ENCODE measurements around the gene SLC25A43. TPM values are rescaled to one million over a fixed set of nuclear protein-coding genes. Genes with fewer than 3 reads are reported as not detected.

Gene SLC25A43
- total and polyA plus RNA-seq, 2 of the 8 experiments (the other 6 are each of a cell fraction or from before 2014, with no cell fraction given): 3.1 to 5.8 TPM

- no peak overlapping the region for H4K8ac ChIP-seq (ENCODE audit: extremely low read depth, insufficient read depth, low read length)
- no peak overlapping the region for H2AK5ac ChIP-seq (ENCODE audit: low read depth, low read length)
- H3K27ac ChIP-seq (ENCODE audit: low read depth, low read length): no peak overlapping the region
- H2BK120ac ChIP-seq (replicated peaks; ENCODE audit: low read depth, low read length): no peak overlapping the region
- H4K91ac ChIP-seq (replicated peaks; ENCODE audit: insufficient read length, low read length): no peak overlapping the region
- H3K79me2 ChIP-seq (ENCODE audit: control insufficient read depth in 1 of 2, insufficient read depth in 2 of 2, low read length in 2 of 2): no peaks in the 10 kb centered on the region
- no peak overlapping the region for H3K56ac ChIP-seq (replicated peaks; ENCODE audit: insufficient read length, low read depth, low read length)
- no peak overlapping the region for H3K4me3 ChIP-seq (ENCODE audit: extremely low read depth in 1 of 4, insufficient read depth in 2 of 4, low read depth in 3 of 4, low read length in 4 of 4)
- H2BK5ac ChIP-seq (ENCODE audit: low read depth, low read length): no peak overlapping the region
- H3K4ac ChIP-seq (replicated peaks; ENCODE audit: insufficient read length, low read depth, low read length): no peak overlapping the region
- 84% methylated on average over 2 of the region's 2 CpGs; no CpG with 5 or more reads in 1 of the 2 experiments for WGBS, 2 experiments (ENCODE audit: extremely low coverage in 1 of 2, insufficient coverage in 1 of 2, insufficient read length in 1 of 2, insufficient replicate concordance in 2 of 2, low coverage in 1 of 2, low lambda C conversion rate in 2 of 2, missing lambda C conversion rate in 1 of 2)
- CTCF ChIA-PET (ENCODE audit: partially characterized antibody): interaction anchor here (1.0 kb wide), 1 partner anchor 16 kb away, joined by 4 read pairs; no protein-coding TSS in a partner anchor
- DNase-seq (ENCODE audit: low read depth in 1 of 2, low spot score in 2 of 2) (no peak), FAIRE-seq (no peak)
- H2BK12ac ChIP-seq (ENCODE audit: low read depth, low read length): no peak overlapping the region
- no peaks in the 10 kb centered on the region for H3K79me1 ChIP-seq (ENCODE audit: low read depth, low read length)
- no peaks in the 10 kb centered on the region for H3K27me3 ChIP-seq (replicated peaks in 1 of 4; ENCODE audit: control insufficient read depth in 3 of 4, extremely low read depth in 1 of 4, insufficient read depth in 3 of 4, low read length in 3 of 4)
- POLR2A ChIA-PET (ENCODE audit: partially characterized antibody): no interaction called here
- H3K36me3 ChIP-seq (ENCODE audit: control insufficient read depth in 2 of 4, insufficient read depth in 4 of 4, low read length in 3 of 4): no peaks in the 10 kb centered on the region
- no peak overlapping the region for H4K5ac ChIP-seq (ENCODE audit: insufficient read length, low read depth, low read length)
- no peak overlapping the region for H3K23ac ChIP-seq (ENCODE audit: insufficient read length)
- no peak overlapping the region for H2AFZ ChIP-seq (ENCODE audit: low read length)
- H3K18ac ChIP-seq (ENCODE audit: extremely low read depth, low read length): no peak overlapping the region
- no peak overlapping the region for H3K4me2 ChIP-seq (ENCODE audit: insufficient read depth in 1 of 2, low read depth in 2 of 2, low read length in 2 of 2)
- no peak overlapping the region for H3K14ac ChIP-seq (ENCODE audit: insufficient read length)
- H2BK15ac ChIP-seq (ENCODE audit: low read length): no peak overlapping the region
- H3K4me1 ChIP-seq (replicated peaks in 1 of 4; ENCODE audit: control insufficient read depth in 3 of 4, insufficient read depth in 4 of 4, low read length in 3 of 4): no peaks in the 10 kb centered on the region
- no peak overlapping the region for H3K9ac ChIP-seq (replicated peaks in 1 of 4; ENCODE audit: extremely low read depth in 1 of 4, low read depth in 3 of 4, low read length in 3 of 4)
- no peaks in the 10 kb centered on the region for H4K20me1 ChIP-seq (replicated peaks in 1 of 2; ENCODE audit: control insufficient read depth in 1 of 2, insufficient read depth in 2 of 2, low read length in 2 of 2)
- H3K23me2 ChIP-seq (ENCODE audit: low read depth, low read length): no peaks in the 10 kb centered on the region
- no peak overlapping the region for H2BK20ac ChIP-seq (ENCODE audit: low read length)
- no peaks in the 10 kb centered on the region for H3K9me3 ChIP-seq (ENCODE audit: insufficient read depth in 2 of 2, low read depth in 1 of 2, low read length in 1 of 2)
- TF ChIP-seq JUN (IDR thresholded peaks at IDR 0.05; ENCODE audit: low read depth, low read length): no peak
- no peak for TF ChIP-seq MAFK (IDR thresholded peaks at IDR 0.05; ENCODE audit: low read depth, low read length)
- TF ChIP-seq RXRA (IDR thresholded peaks at IDR 0.05; ENCODE audit: insufficient read depth, low read depth, low read length): no peak
- TF ChIP-seq POLR2A (IDR thresholded peaks at IDR 0.05; ENCODE audit: control extremely low read depth in 1 of 2, low read depth in 2 of 2, low read length in 2 of 2): no peak
Observed at GRCh38 chrX:119374736-119375135, 24.4 kb upstream of the SLC25A43 start.
